WTC11 (cell line): ENCODE measurements around the gene MTERF4. TPM values are rescaled to one million over a fixed set of nuclear protein-coding genes. Genes with fewer than 3 reads are reported as not detected.

Experiments
- ATAC-seq: fragments of 200-7000 bp; cut with Tn5 transposase; 2 replicates; pipeline ENCODE4 v1.10.0; 2021; ENCODE audit warnings: mild to moderate bottlenecking, moderate library complexity
- CTCF ChIA-PET: fragments of 300-600 bp; sonication (Branson Sonifier 250); formaldehyde crosslinking; loops from one replicate; lab custom pipeline; 2021; ENCODE audit warnings: antibody characterized with exemption; lab: Charles Lee
- POLR2A ChIA-PET: fragments of 350-600 bp; sonication (Branson Sonifier 250); formaldehyde crosslinking; loops from one replicate; lab custom pipeline; 2021; ENCODE audit warnings: antibody characterized with exemption; lab: Charles Lee
- DNase-seq: peaks from one replicate; pipeline ENCODE4 v3.0.0; 2021; ENCODE audit warnings: low spot score
- H3K27ac Mint-ChIP-seq: 2 replicates; pipeline ENCODE4 v1.8.0; 2021; ENCODE audit warnings: mixed read lengths
- H3K27me3 Mint-ChIP-seq: 2 replicates; pipeline ENCODE4 v1.8.0; 2021; ENCODE audit warnings: low read depth, mild to moderate bottlenecking, moderate library complexity, mixed read lengths
- H3K36me3 Mint-ChIP-seq: 2 replicates; pipeline ENCODE4 v1.8.0; 2021; ENCODE audit warnings: mixed read lengths
- H3K4me1 Mint-ChIP-seq: 2 replicates; pipeline ENCODE4 v1.8.0; 2022; ENCODE audit warnings: mixed read lengths
- H3K4me3 Mint-ChIP-seq: 2 replicates; pipeline ENCODE4 v1.8.0; 2021; ENCODE audit warnings: mild to moderate bottlenecking, moderate library complexity, mixed read lengths
- H3K9me3 Mint-ChIP-seq: 2 replicates; pipeline ENCODE4 v1.8.0; 2021; ENCODE audit warnings: mixed read lengths
- ATF1 ChIP-seq: sonication (generic); formaldehyde crosslinking; IDR thresholded peaks from 2 replicates; pipeline ENCODE4 v1.8.1; 2023; ENCODE audit warnings: mild to moderate bottlenecking, moderate library complexity, missing genetic modification reagents
- CREB1 ChIP-seq: sonication (generic); formaldehyde crosslinking; IDR thresholded peaks from 2 replicates; pipeline ENCODE4 v1.8.0; 2023; ENCODE audit warnings: mild to moderate bottlenecking, missing genetic modification reagents
- ELF4 ChIP-seq: sonication (generic); formaldehyde crosslinking; IDR thresholded peaks from 2 replicates; pipeline ENCODE4 v1.8.1; 2022; ENCODE audit warnings: low read depth, mild to moderate bottlenecking, moderate library complexity, missing genetic modification reagents
- IRF2 ChIP-seq: sonication (generic); formaldehyde crosslinking; IDR thresholded peaks from 2 replicates; pipeline ENCODE4 v1.8.0; 2022; ENCODE audit warnings: low read depth, missing genetic modification reagents, borderline replicate concordance
- KAT7 ChIP-seq: sonication (generic); formaldehyde crosslinking; IDR thresholded peaks from 2 replicates; pipeline ENCODE4 v1.8.1; 2023; ENCODE audit warnings: missing genetic modification reagents, mild to moderate bottlenecking, borderline replicate concordance
- MXD4 ChIP-seq: fragments of 250-450 bp; sonication (Bioruptor Pico); IDR thresholded peaks from 2 replicates; pipeline ENCODE4 v1.8.0; 2021; ENCODE audit warnings: mild to moderate bottlenecking, moderate library complexity, borderline replicate concordance
- OVOL2 ChIP-seq: fragments of 250-450 bp; sonication (Bioruptor Pico); IDR thresholded peaks from 2 replicates; pipeline ENCODE4 v1.9.0; 2021; ENCODE audit warnings: mild to moderate bottlenecking, borderline replicate concordance
- RORB ChIP-seq: fragments of 250-450 bp; sonication (Bioruptor Pico); IDR thresholded peaks from 2 replicates; pipeline ENCODE4 v1.9.0; 2021; ENCODE audit warnings: mild to moderate bottlenecking
- ZBTB21 ChIP-seq: sonication (generic); formaldehyde crosslinking; IDR thresholded peaks from 2 replicates; pipeline ENCODE4 v1.8.1; 2023; ENCODE audit warnings: mild to moderate bottlenecking, missing genetic modification reagents, borderline replicate concordance
- ZNF263 ChIP-seq: sonication (generic); formaldehyde crosslinking; IDR thresholded peaks from 2 replicates; pipeline ENCODE4 v1.8.1; 2022; ENCODE audit warnings: low read depth, mild to moderate bottlenecking, moderate library complexity, missing genetic modification reagents
- ZNF416 ChIP-seq: fragments of 250-450 bp; sonication (Bioruptor Pico); IDR thresholded peaks from 2 replicates; pipeline ENCODE4 v1.9.0; 2021; ENCODE audit warnings: mild to moderate bottlenecking, inconsistent platforms
- ZNF423 ChIP-seq: fragments of 250-450 bp; sonication (Bioruptor Pico); IDR thresholded peaks from 2 replicates; pipeline ENCODE4 v2.1.2; 2022; ENCODE audit warnings: mild to moderate bottlenecking, moderate library complexity
- total RNA-seq: library from RNA; stranded (reverse); gene quantifications from 3 replicates; pipeline ENCODE4 v1.2.3, GENCODE V29; 2021
- TF ChIP-seq, protein P1 (sequence below): sonication (generic); formaldehyde crosslinking; IDR thresholded peaks from 2 replicates; pipeline ENCODE4 v1.8.1; 2023; ENCODE audit warnings: mild to moderate bottlenecking, missing genetic modification reagents
- TF ChIP-seq, protein P2 (sequence below): fragments of 250-450 bp; sonication (Bioruptor Pico); IDR thresholded peaks from 2 replicates; pipeline ENCODE4 v1.9.0; 2021; ENCODE audit warnings: moderate library complexity, mild to moderate bottlenecking, inconsistent platforms, borderline replicate concordance
- TF ChIP-seq, protein P3 (sequence below): fragments of 250-450 bp; sonication (Bioruptor Pico); IDR thresholded peaks from 2 replicates; pipeline ENCODE4 v1.9.0; 2021; ENCODE audit warnings: mild to moderate bottlenecking
- TF ChIP-seq, protein P4 (sequence below): sonication (generic); formaldehyde crosslinking; IDR thresholded peaks from 2 replicates; pipeline ENCODE4 v1.8.0; 2022; ENCODE audit warnings: mild to moderate bottlenecking, missing genetic modification reagents
- TF ChIP-seq, protein P5 (sequence below): sonication (generic); formaldehyde crosslinking; IDR thresholded peaks from 2 replicates; pipeline ENCODE4 v1.8.1; 2022; ENCODE audit warnings: low read depth, missing genetic modification reagents, borderline replicate concordance
- TF ChIP-seq, protein P6 (sequence below): fragments of 250-450 bp; sonication (Bioruptor Pico); IDR thresholded peaks from 2 replicates; pipeline ENCODE4 v1.9.0; 2021; ENCODE audit warnings: mild to moderate bottlenecking
- TF ChIP-seq, protein P7 (sequence below): sonication (generic); formaldehyde crosslinking; IDR thresholded peaks from 2 replicates; pipeline ENCODE4 v1.8.0; 2023; ENCODE audit warnings: missing genetic modification reagents, mild to moderate bottlenecking, borderline replicate concordance
- TF ChIP-seq, protein P8 (sequence below): sonication (generic); formaldehyde crosslinking; IDR thresholded peaks from 2 replicates; pipeline ENCODE4 v1.8.1; 2023; ENCODE audit warnings: mild to moderate bottlenecking, missing genetic modification reagents

Gene MTERF4
- total RNA-seq, 1 experiment from 2014 or later, result 23.3 TPM

DNA sequence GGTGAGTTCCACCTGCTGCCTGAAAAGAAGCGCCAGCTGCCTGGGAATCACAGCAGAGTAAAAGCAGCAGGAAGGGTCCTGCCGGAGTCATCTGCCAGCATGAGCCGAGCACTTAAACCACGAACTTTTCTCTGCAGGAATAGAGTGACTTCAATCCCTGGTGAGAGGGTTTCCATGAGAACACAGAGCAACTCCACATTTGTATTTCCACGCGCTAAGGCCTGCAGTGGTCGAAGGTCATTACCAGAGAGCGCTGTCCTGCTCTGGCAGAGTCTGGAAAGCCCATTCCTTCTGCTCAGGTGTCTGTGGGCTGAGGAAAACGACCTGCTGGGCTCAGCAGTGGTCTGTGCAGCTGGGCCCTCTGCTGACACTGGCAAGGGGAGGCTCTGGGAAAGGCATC, 40.5 kb upstream of the MTERF4 start:
- H3K9me3 Mint-ChIP-seq, result no peaks in the 10 kb centered on the region
- ATAC-seq, result no peak
- peaks cover 20% of the 10 kb centered on the region for H3K36me3 Mint-ChIP-seq
- H3K4me1 Mint-ChIP-seq, result no peaks in the 10 kb centered on the region; the same call in 1 of the 2 replicates
- POLR2A ChIA-PET, result no interaction called here
- no peak for TF ChIP-seq ZNF423 (CRISPR knock-in tag)
- no peak for TF ChIP-seq RORB (CRISPR knock-in tag)
- no peak for TF ChIP-seq ZNF416
- TF ChIP-seq ELF4 (CRISPR knock-in tag), result no peak
- no peak for TF ChIP-seq CREB1 (CRISPR knock-in tag)
- TF ChIP-seq, all 79 proteins: peak for 0
- no peak for DNase-seq
- Mint-ChIP-seq H3K27ac (no peak overlapping the region), H3K27me3 (no peaks in the 10 kb centered on the region), H3K4me3 (no peak overlapping the region)
- CTCF ChIA-PET, result no interaction called here

DNA sequence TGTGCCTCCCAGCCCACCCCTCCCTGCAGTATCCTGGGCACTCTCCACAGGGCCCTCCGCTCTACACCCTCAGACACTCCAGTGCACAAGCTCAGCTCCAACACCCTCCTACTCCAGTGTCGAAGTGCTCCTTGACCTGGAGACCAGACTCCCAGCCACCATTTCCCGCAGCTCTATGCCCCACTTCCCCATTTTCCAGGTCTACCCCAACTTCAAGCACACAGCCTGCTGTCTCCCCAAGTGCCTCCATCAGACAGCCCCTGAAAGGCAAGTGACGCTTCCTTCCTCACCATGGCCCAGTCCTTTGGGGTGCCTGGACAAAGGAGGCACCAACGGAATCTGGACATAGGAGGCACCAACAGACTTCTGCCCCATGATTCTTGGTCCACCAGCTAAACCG, 40.0 kb upstream of the MTERF4 start:
- POLR2A ChIA-PET, result no interaction called here
- TF ChIP-seq MXD4 (CRISPR knock-in tag) (no peak), IRF2 (no peak), ZBTB21 (CRISPR knock-in tag) (no peak), KAT7 (CRISPR knock-in tag) (no peak), ZNF416 (no peak), ZNF263 (CRISPR knock-in tag) (no peak), ATF1 (CRISPR knock-in tag) (no peak), OVOL2 (CRISPR knock-in tag) (no peak), ELF4 (CRISPR knock-in tag) (no peak)
- TF ChIP-seq, protein P1, sequence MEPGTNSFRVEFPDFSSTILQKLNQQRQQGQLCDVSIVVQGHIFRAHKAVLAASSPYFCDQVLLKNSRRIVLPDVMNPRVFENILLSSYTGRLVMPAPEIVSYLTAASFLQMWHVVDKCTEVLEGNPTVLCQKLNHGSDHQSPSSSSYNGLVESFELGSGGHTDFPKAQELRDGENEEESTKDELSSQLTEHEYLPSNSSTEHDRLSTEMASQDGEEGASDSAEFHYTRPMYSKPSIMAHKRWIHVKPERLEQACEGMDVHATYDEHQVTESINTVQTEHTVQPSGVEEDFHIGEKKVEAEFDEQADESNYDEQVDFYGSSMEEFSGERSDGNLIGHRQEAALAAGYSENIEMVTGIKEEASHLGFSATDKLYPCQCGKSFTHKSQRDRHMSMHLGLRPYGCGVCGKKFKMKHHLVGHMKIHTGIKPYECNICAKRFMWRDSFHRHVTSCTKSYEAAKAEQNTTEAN, result no peak
- TF ChIP-seq, protein P2, sequence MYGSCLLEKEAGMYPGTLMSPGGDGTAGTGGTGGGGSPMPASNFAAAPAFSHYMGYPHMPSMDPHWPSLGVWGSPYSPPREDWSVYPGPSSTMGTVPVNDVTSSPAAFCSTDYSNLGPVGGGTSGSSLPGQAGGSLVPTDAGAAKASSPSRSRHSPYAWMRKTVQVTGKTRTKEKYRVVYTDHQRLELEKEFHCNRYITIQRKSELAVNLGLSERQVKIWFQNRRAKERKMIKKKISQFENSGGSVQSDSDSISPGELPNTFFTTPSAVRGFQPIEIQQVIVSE (CRISPR knock-in tag), result no peak
- TF ChIP-seq, protein P3, sequence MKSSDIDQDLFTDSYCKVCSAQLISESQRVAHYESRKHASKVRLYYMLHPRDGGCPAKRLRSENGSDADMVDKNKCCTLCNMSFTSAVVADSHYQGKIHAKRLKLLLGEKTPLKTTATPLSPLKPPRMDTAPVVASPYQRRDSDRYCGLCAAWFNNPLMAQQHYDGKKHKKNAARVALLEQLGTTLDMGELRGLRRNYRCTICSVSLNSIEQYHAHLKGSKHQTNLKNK, result no peak
- TF ChIP-seq, protein P4, sequence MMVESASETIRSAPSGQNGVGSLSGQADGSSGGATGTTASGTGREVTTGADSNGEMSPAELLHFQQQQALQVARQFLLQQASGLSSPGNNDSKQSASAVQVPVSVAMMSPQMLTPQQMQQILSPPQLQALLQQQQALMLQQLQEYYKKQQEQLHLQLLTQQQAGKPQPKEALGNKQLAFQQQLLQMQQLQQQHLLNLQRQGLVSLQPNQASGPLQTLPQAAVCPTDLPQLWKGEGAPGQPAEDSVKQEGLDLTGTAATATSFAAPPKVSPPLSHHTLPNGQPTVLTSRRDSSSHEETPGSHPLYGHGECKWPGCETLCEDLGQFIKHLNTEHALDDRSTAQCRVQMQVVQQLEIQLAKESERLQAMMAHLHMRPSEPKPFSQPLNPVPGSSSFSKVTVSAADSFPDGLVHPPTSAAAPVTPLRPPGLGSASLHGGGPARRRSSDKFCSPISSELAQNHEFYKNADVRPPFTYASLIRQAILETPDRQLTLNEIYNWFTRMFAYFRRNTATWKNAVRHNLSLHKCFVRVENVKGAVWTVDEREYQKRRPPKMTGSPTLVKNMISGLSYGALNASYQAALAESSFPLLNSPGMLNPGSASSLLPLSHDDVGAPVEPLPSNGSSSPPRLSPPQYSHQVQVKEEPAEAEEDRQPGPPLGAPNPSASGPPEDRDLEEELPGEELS, result no peak
- TF ChIP-seq, protein P5, sequence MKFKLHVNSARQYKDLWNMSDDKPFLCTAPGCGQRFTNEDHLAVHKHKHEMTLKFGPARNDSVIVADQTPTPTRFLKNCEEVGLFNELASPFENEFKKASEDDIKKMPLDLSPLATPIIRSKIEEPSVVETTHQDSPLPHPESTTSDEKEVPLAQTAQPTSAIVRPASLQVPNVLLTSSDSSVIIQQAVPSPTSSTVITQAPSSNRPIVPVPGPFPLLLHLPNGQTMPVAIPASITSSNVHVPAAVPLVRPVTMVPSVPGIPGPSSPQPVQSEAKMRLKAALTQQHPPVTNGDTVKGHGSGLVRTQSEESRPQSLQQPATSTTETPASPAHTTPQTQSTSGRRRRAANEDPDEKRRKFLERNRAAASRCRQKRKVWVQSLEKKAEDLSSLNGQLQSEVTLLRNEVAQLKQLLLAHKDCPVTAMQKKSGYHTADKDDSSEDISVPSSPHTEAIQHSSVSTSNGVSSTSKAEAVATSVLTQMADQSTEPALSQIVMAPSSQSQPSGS, result no peak
- TF ChIP-seq, protein P6, sequence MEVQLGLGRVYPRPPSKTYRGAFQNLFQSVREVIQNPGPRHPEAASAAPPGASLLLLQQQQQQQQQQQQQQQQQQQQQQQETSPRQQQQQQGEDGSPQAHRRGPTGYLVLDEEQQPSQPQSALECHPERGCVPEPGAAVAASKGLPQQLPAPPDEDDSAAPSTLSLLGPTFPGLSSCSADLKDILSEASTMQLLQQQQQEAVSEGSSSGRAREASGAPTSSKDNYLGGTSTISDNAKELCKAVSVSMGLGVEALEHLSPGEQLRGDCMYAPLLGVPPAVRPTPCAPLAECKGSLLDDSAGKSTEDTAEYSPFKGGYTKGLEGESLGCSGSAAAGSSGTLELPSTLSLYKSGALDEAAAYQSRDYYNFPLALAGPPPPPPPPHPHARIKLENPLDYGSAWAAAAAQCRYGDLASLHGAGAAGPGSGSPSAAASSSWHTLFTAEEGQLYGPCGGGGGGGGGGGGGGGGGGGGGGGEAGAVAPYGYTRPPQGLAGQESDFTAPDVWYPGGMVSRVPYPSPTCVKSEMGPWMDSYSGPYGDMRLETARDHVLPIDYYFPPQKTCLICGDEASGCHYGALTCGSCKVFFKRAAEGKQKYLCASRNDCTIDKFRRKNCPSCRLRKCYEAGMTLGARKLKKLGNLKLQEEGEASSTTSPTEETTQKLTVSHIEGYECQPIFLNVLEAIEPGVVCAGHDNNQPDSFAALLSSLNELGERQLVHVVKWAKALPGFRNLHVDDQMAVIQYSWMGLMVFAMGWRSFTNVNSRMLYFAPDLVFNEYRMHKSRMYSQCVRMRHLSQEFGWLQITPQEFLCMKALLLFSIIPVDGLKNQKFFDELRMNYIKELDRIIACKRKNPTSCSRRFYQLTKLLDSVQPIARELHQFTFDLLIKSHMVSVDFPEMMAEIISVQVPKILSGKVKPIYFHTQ (CRISPR knock-in tag), result no peak
- TF ChIP-seq, protein P7, sequence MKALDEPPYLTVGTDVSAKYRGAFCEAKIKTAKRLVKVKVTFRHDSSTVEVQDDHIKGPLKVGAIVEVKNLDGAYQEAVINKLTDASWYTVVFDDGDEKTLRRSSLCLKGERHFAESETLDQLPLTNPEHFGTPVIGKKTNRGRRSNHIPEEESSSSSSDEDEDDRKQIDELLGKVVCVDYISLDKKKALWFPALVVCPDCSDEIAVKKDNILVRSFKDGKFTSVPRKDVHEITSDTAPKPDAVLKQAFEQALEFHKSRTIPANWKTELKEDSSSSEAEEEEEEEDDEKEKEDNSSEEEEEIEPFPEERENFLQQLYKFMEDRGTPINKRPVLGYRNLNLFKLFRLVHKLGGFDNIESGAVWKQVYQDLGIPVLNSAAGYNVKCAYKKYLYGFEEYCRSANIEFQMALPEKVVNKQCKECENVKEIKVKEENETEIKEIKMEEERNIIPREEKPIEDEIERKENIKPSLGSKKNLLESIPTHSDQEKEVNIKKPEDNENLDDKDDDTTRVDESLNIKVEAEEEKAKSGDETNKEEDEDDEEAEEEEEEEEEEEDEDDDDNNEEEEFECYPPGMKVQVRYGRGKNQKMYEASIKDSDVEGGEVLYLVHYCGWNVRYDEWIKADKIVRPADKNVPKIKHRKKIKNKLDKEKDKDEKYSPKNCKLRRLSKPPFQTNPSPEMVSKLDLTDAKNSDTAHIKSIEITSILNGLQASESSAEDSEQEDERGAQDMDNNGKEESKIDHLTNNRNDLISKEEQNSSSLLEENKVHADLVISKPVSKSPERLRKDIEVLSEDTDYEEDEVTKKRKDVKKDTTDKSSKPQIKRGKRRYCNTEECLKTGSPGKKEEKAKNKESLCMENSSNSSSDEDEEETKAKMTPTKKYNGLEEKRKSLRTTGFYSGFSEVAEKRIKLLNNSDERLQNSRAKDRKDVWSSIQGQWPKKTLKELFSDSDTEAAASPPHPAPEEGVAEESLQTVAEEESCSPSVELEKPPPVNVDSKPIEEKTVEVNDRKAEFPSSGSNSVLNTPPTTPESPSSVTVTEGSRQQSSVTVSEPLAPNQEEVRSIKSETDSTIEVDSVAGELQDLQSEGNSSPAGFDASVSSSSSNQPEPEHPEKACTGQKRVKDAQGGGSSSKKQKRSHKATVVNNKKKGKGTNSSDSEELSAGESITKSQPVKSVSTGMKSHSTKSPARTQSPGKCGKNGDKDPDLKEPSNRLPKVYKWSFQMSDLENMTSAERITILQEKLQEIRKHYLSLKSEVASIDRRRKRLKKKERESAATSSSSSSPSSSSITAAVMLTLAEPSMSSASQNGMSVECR (CRISPR knock-in tag), result no peak
- TF ChIP-seq, protein P8, sequence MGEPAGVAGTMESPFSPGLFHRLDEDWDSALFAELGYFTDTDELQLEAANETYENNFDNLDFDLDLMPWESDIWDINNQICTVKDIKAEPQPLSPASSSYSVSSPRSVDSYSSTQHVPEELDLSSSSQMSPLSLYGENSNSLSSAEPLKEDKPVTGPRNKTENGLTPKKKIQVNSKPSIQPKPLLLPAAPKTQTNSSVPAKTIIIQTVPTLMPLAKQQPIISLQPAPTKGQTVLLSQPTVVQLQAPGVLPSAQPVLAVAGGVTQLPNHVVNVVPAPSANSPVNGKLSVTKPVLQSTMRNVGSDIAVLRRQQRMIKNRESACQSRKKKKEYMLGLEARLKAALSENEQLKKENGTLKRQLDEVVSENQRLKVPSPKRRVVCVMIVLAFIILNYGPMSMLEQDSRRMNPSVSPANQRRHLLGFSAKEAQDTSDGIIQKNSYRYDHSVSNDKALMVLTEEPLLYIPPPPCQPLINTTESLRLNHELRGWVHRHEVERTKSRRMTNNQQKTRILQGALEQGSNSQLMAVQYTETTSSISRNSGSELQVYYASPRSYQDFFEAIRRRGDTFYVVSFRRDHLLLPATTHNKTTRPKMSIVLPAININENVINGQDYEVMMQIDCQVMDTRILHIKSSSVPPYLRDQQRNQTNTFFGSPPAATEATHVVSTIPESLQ (CRISPR knock-in tag), result no peak

More for the DNA sequence above, 40.0 kb upstream of the MTERF4 start:
- Mint-ChIP-seq H3K27me3 (no peaks in the 10 kb centered on the region), H3K4me1 (no peaks in the 10 kb centered on the region), H3K36me3 (peaks cover 20% of the 10 kb centered on the region), H3K4me3 (no peak overlapping the region), H3K27ac (no peak overlapping the region), H3K9me3 (no peaks in the 10 kb centered on the region)
- CTCF ChIA-PET, result no interaction called here
- ATAC-seq (no peak), DNase-seq (no peak)
